Kidney (tissue), 14 donors: ENCODE measurements around the gene RAB4A. TPM values are rescaled to one million over a fixed set of nuclear protein-coding genes. Genes with fewer than 3 reads are reported as not detected.

ENCODE experiments used
- DNase-seq, 5 donors: peaks; one replicate each; pipeline ENCODE4 v3.0.0-alpha.2; 2013 to 2020
- FAIRE-seq: peaks from 2 replicates; lab custom pipeline; 2012; peaks lifted over from hg19 to GRCh38; lab: Jason Lieb, UNC
- H3K27ac ChIP-seq, 2 donors: one replicate each; pipeline ENCODE4 v1.7.0; 2013; ENCODE audit warnings: low read depth in 2 of 2, low read length in 2 of 2, inconsistent platforms in 1 of 2
- H3K27me3 ChIP-seq: one replicate; pipeline ENCODE4 v1.7.1; 2013; ENCODE audit warnings: low read length, inconsistent platforms; ENCODE audit not compliant: control insufficient read depth, insufficient read depth
- H3K36me3 ChIP-seq, 3 donors: one replicate each; pipeline versions ENCODE4 v1.7.0 to v1.7.1; 2013; ENCODE audit warnings: low read length in 3 of 3, control low read depth in 1 of 3, inconsistent platforms in 1 of 3; ENCODE audit not compliant: insufficient read depth in 3 of 3, control insufficient read depth in 2 of 3
- H3K4me1 ChIP-seq, 3 donors: one replicate each; pipeline versions ENCODE4 v1.7.0 to v1.7.1; 2013; ENCODE audit warnings: low read length in 3 of 3, inconsistent platforms in 1 of 3, low read depth in 1 of 3; ENCODE audit not compliant: control insufficient read depth in 2 of 3, insufficient read depth in 2 of 3
- H3K4me3 ChIP-seq, 3 donors: one replicate each; pipeline versions ENCODE4 v1.7.0 to v1.8.1; 2013; ENCODE audit warnings: low read length in 3 of 3, control low read depth in 1 of 3, inconsistent platforms in 1 of 3
- H3K9ac ChIP-seq, 3 donors: one replicate each; pipeline versions ENCODE4 v1.7.0 to v1.7.1; 2013; ENCODE audit warnings: low read length in 3 of 3, control low read depth in 1 of 3, inconsistent platforms in 1 of 3
- H3K9me3 ChIP-seq, 3 donors: one replicate each; pipeline versions ENCODE4 v1.7.0 to v1.7.1; 2013; ENCODE audit warnings: low read length in 3 of 3, control low read depth in 1 of 3, inconsistent platforms in 1 of 3; ENCODE audit not compliant: control insufficient read depth in 2 of 3, insufficient read depth in 1 of 3
- CTCF ChIP-seq: IDR thresholded peaks from 3 replicates; pipeline ENCODE4 v1.5.1; 2012; ENCODE audit warnings: mild to moderate bottlenecking, moderate library complexity, borderline replicate concordance; ENCODE audit not compliant: insufficient read depth; ENCODE audit errors: extremely low read depth
- intact Hi-C: fragments of 100-400 bp; cut with DNase I; formaldehyde crosslinking; loops from one replicate; pipeline ENCODE4 v1.11.1; 2022
- polyA plus RNA-seq: library from polyadenylated mRNA; stranded (reverse); fragments of 350-450 nt; fragmentation: Illumina TruSeq; extraction: RNeasy Lipid Tissue Mini Kit (QIAGEN cat#74804); gene quantifications from one replicate; pipeline ENCODE4 v1.2.3, GENCODE V29; 2014; ENCODE audit warnings: low read depth, low replicate concordance; ENCODE audit not compliant: insufficient read depth
- total RNA-seq: library from RNA; stranded (reverse); fragmentation: NEBNext Ultra II Directional; extraction: Animal tissue kit (Norgen Biotek cat#: 25700); gene quantifications from one replicate; pipeline ENCODE4 v1.2.1, GENCODE V29; 2021
- donor health status: control.
- donor health status: control.
- donor health status: control.
- donor health status: control.
- donor health status: control.
- donor health status: DM: yes; HTN: yes; CAD: no.
- donor health status: Normal renal cell carcinoma (clear cell type).

The RAB4A gene
- total and polyA plus RNA-seq, 2 donors from 2014 or later: 38.3 to 56.0 TPM

GRCh38 chr1:229264487-229264886 lies 6.4 kb upstream of the RAB4A start:
- H3K27me3 ChIP-seq: no peaks in the 10 kb centered on the region
- no peak for TF ChIP-seq CTCF
- H3K4me3 ChIP-seq: no peak overlapping the region
- FAIRE-seq (no peak), DNase-seq (no peak)
- no peak overlapping the region for H3K27ac ChIP-seq
- no peaks in the 10 kb centered on the region for H3K9me3 ChIP-seq
- intact Hi-C loops: no loop called here
- no peak overlapping the region for H3K9ac ChIP-seq
- no peaks in the 10 kb centered on the region for H3K36me3 ChIP-seq
- no peaks in the 10 kb centered on the region for H3K4me1 ChIP-seq

- Histone ChIP-seq H3K27ac (no peak overlapping the region), H3K36me3 (no peaks in the 10 kb centered on the region), H3K4me3 (no peak overlapping the region), H3K27me3 (no peaks in the 10 kb centered on the region), H3K9me3 (no peaks in the 10 kb centered on the region), H3K9ac (no peak overlapping the region), H3K4me1 (no peaks in the 10 kb centered on the region)
- intact Hi-C loops: no loop called here
- FAIRE-seq (no peak), DNase-seq (no peak)
- TF ChIP-seq CTCF: no peak
Observed at GRCh38 chr1:229266274-229266673, 4.6 kb upstream of the RAB4A start.

GRCh38 chr1:229266832-229267500 lies 3.9 kb upstream of the RAB4A start:
- peaks cover 0 to 2% (median 0%) of the 10 kb centered on the region in 3 donors for H3K4me1 ChIP-seq
- no peaks in the 10 kb centered on the region for H3K36me3 ChIP-seq
- FAIRE-seq: no peak
- DNase-seq: no peak
- H3K27me3 ChIP-seq: no peaks in the 10 kb centered on the region
- no peak overlapping the region for H3K4me3 ChIP-seq
- H3K9me3 ChIP-seq: no peaks in the 10 kb centered on the region
- intact Hi-C loops: no loop called here
- no peak for TF ChIP-seq CTCF
- no peak overlapping the region for H3K9ac ChIP-seq
- no peak overlapping the region for H3K27ac ChIP-seq

- H3K27me3 ChIP-seq: no peaks in the 10 kb centered on the region
- peak overlapping the region in 1 of 2 donors; percentile 7 for H3K27ac ChIP-seq
- peaks cover 0 to 12% (median 8%) of the 10 kb centered on the region in 3 donors for H3K4me1 ChIP-seq
- no peaks in the 10 kb centered on the region for H3K9me3 ChIP-seq
- no peaks in the 10 kb centered on the region for H3K36me3 ChIP-seq
- FAIRE-seq (no peak), DNase-seq (no peak)
- no peak for TF ChIP-seq CTCF
- intact Hi-C loops: no loop called here
- H3K9ac ChIP-seq: no peak overlapping the region
- H3K4me3 ChIP-seq: no peak overlapping the region
Observed at GRCh38 chr1:229268505-229268904, 2.4 kb upstream of the RAB4A start.
